Islet precursor cell (in vitro differentiated cells): ENCODE results near the gene NUDT16.

Experiments
- DNase-seq: peaks from one replicate; pipeline ENCODE4 v3.0.0-alpha.2; 2018

The NUDT16 gene

DNA sequence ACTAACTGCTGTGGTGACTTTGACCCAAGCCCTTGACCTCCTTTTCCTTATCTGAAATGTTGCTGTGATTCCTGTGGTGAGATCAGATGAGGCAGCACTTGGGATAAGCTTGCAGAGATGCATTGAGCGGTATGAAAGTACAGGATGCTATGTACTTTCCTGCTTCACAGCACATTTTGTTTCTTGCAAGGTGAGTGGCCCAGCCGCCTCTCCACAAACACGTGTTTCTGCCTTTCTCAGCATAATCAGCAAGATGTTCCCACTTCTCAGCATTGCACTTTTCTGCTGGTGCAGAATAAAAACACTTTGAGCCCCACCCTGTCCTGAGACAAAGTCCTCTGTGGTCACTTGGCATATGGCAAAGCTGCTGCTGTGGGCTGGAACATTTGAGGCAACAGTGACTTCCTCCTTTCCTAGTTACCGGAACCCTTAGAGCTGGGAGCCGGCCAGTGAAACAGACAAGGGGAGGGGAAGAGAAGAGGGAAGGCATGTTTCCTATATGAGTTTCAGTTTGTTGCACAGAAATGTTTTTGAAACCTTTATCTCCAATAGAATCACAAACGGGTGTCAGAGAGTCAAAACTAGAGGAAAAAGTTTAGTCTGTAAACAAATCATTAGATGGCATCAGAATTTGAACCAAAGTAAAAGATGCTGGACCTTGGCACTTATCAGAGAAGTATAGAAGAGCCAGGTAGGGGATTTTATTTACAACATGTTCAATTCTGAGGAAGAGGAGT lies 5.0 kb downstream of the NUDT16 start:
- no peak for DNase-seq

DNA sequence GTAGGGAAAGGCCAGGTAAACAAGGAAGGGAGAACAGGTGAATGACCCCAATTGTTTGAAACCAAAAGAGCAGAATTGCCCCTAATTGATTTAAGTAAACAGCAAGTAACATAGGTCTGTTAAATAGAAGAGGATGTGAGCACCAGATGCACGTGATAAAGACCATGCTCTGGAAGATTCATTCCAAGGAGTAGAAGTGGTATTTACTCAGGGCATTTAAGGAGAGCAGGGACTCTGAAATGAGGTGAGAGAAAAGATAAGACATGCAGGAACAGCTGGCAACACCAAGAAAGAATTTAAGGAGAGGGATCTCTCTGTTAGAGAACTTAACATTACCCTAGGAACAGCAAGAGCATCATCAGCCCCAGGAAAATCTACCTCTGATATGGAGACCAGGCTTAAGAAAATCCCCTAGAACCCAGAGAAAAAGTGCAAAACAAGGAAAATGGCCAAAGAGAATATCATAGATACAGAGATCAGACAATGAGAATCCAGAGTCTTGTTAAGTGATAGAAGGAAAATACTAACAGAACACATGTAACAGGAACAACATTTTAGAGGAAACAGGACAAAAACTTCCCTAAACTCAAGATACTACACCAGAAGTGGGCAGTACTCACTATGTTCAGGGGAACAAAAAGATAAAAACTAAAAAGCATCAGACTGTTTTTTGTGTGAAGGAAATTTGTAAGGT lies 6.4 kb downstream of the NUDT16 start:
- DNase-seq, result no peak

DNA sequence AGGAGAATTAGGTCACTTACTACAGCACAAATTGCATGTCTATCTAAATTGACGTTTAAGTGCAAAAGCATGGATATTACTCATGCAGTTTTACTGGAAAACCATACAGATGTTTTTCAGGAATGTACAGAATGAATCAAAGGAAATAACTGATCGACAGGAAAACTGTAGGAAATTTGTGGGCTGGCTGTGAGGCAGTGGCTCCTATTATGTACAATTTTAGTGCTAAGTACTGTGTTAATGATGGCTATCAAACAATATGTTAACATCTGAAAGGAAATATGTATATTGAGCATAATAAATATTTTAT lies 6.9 kb downstream of the NUDT16 start:
- no peak for DNase-seq

DNA sequence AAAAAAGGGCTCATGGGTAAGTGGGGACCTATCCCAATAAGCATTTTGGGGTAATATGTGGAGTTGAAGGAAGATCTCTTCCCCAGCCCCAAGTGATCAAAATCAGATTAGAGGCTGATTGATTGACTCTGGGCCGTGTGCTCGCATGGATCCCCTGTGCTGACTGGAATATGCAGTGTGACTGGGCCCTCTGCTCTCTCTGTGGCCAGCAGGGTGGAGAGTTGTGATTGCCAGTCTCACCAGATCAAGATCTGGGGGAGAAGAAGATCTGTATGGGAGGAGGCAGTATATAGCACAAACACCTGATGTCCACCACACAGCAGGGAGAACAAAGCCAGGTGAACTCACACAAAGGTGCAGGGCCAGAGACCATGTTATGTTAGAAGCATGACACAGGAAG lies 8.8 kb downstream of the NUDT16 start:
- DNase-seq, result no peak

DNA sequence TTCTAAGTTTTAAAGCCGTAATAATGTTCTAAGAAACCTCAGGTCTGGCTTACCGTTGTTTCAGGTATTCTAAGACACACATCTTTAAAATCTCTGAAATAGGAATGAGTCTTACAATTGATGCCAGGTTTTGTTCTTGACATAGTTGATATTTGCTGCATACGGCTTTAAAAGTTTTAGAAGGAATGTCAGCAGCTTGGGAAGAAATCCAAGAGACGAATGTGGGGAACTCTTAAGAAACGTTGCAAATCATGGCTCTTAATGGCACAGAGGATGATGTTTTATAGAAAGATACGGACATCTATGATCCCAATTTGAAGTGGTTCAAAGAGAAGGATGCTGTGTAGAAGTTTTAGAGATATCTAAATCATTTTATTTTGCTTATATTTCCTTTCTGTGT lies 11.5 kb downstream of the NUDT16 start:
- DNase-seq, result no peak

DNA sequence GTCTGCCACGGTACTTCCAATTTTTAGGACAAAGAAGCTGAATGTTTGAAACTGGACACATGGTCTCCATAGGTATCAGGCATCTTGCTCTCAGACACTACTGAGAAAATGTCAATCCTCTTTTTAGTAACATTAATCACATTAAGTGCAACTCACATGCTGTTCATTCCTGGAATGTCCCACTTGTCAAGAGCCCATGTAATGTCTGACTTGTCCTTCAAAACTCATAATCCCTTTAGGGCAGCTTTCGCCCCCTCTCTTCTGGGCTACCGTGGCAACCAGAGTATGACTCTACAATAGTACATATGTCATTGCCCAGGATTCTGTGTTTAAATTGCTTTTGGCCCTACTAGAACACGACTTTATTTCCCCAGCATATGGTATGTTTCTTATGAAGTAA lies 12.3 kb downstream of the NUDT16 start:
- no peak for DNase-seq

DNA sequence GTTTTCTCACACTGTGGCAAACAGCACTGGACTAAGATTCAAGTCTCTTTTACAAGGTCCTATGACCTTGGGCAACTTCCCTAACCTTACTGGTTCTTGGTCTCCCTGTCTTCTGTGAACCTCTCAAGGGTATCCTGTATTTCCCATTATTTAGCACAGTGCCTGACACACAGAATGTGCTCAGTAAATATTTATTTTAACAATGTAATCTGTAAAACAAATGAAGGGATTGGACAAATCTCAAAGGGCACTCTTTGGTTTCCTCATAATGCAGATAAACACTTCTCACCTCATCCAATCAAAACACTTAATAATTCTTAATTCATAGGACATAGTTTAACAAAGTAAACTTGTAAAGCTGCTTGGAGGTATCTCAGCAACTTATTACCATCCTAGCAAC lies 12.8 kb downstream of the NUDT16 start:
- DNase-seq, result no peak

DNA sequence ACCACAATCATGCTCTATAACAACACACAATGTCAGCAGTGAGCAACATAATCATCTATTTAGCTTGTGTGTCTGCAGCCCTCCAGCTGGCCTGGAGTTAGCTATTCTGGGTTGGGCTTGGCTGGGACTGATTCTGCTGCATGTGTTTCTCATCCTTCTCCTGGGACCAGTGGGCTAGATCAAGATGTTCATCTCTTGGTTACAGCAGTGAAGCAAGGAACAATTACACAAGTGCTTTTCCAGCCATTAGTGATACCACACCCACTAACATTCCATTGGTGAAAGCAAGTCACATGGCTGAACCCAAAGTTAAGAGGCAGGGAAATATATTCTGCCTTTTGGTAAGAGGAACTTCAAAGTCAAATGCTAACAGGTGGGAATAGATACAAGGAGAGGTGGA lies 14.6 kb downstream of the NUDT16 start:
- DNase-seq, result no peak

DNA sequence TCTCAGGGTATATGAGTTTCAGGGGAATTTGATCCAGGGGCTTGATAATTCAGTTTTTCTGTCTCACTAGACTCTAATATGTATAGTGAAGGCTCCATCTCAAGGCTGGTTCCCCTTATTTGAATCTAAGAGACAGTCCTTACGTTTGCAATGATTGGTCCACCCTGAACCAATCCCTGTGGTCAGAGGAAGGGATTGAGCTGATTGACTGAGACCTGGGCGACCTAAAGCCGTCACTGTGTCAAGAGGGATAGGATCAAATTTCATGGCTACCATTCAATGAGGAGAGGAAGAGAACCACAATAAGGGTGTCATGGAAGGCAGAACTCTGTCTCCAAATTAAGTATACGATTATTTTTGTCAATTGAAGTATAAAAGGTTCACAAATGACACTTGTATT lies 16.3 kb downstream of the NUDT16 start:
- DNase-seq, result no peak

DNA sequence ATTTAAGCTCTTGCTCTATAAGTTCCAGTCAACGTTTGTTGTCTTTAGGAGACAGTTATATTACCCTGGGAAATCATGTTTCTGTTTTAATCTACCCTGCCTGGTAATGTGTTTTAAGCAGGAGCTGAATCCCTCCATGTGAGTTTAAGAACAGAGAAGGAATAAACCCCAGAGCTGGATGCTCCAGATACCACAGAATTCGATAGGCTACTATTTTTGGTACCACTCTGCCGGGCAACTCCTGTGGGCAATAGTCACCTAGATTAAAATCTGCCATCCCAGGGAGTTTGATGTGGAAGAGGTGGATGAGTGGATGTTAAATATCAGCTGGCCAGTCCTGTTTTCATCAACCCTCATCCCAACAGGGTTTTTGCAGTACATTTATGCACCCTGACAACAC lies 20.4 kb downstream of the NUDT16 start:
- no peak for DNase-seq

DNA sequence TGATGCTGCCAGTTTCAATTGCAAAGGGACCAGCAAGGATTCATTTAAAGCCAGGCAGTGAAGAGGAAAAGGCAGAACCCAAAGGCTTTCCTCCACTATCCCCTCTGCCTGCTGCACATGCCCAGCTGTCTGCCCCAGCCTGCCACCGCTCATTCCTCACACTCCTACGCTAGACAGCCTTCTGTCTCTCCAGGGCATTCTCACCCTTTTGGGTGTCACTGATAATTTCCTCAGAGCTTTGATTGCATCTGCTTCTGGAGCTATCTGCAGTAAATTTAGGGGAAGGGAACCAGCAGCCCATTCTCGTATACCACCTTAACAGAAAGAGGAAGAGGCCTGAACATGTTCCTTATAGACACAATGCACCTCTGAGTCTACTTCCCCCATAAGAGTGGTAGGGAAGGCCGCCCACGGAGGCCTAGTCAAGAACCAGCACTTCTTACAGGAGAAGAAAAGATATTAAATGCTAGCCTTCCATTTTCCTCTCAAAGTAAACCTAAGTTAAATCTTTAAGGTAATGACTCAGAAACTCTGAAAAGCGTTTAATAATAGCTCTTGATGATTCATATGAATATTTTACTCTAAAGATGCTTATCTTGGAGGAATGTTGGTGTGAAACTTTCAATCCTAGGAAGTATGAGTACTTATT lies 20.9 kb downstream of the NUDT16 start:
- no peak for DNase-seq

DNA sequence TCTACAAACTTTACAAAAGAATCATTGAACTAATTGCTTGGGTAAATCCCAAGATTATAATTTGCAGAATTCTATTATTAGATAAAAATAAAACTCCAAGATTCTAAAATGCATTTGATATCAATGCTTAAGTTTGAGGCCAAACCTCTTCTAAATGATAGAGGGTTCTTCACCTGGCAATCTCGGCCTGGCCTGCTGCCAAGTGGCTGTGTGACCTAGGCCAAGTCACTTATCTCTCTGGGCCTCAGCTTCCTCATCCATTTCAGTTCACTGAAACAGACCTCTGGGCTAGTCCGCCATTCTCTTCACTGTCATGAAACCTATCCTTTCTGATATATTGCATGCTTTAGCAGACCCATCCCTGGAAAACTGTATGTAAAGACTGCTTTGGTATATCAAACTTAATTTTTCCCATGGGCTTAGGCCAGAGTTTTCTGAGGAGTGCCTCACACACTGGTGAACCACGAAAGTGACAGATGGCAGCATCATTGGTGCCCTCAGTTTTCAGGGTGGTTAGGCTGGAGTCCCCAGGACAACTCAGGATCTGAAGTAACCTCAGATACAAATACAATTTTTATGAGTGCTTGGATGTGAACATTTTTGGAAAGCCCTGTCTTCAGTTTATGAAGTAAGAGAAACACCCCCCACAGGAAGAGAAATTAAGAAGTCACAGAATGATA lies 21.8 kb downstream of the NUDT16 start:
- no peak for DNase-seq

DNA sequence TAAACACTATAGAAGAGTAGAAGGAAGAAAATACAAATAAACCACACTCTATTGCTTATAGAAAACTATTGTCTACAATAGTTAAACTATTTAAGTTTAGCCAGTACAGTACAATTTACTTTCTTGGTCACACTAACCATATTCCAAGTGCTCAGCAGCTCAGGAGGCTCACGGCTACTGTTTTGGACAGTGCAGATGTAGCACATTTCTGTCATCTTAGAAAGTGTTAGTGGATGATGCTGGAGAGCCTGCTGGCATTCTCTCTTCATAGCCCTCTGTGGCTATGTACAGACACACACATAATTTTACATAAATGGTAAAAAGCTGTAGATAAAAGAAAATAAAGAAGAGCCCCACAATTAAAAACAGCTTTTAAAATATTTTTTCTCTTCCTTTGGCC lies 23.8 kb downstream of the NUDT16 start:
- DNase-seq, result no peak

DNA sequence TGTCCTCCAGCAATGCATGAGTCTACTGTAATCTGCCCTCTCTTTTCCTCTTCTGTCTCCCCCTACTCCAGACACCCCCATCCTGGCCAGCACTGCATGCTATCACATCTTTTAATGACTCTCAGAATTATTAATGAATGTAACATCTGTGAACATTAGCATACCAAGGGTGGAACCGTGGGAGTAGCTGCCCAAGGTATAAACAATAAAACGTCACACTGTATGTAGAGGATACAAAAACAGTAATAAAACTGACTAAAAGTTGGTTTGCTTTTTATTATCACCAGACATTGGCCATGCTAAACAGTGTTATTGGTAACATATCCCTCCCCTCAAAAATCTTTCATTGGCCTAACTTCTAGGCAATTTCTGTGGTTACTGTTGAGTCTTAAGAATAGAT lies 24.7 kb downstream of the NUDT16 start:
- DNase-seq, result no peak

DNA sequence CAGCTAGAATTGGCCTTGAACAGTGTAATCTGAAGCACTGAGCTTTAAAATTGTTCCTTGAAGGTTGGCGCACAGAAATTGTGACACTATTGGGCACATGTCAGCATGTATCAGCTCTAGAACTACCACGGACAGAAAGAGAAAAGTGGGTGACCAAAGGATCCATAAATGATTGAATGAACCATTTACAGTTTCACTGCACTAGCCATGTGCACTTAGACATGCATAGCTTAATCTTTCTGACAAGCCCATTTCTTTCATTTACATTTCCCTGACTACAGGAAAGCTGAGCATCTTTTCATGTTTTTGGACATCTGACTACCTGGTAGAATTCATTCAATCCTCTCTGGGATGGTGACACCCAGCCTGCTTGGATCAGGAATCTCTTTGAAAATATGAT lies 36.2 kb downstream of the NUDT16 start:
- no peak for DNase-seq

DNA sequence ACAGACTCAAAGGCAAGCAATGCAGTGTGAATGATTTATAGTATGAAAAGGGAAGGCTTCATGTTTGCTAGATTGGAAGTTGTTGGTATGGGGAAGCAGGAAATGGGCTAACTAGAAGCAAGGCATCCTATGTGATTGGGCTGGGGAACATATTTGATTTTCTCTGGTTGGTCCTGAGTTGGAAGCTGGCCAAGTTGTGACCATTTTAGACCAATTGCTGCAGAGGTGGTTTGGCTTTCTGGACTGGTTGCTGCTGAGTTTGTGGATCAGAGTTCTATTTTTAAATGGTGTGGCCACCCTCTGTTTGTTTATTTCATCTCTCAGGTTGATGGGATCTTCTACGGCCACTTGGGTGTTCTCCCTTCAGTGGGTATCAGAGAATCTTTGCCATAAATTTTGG lies 39.7 kb downstream of the NUDT16 start:
- DNase-seq, result no peak

DNA sequence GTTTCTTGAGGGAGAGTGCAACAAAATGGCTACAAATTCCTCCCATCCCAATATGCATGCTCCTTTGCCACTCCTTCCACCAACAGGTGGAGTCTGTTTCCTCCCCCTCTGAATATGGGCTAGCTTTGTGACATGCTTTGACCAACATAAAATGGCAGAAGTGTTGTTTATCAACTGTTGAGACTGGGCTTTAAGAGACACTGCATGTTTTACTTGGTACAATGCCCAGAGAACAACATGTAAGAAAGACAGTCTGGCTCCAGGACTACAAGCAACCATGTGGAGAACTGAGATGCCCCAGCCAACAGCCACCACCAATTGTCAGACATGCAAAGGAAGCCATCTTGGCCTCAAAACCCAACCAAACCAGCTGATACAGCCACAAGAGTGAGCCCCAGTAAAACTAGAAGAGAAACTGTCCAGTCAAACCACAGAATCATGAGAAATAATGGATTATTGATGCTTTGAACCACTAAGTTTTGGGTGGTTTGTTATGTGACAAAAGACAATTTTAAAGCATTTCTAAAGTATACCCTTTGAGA lies 40.5 kb downstream of the NUDT16 start:
- no peak for DNase-seq

DNA sequence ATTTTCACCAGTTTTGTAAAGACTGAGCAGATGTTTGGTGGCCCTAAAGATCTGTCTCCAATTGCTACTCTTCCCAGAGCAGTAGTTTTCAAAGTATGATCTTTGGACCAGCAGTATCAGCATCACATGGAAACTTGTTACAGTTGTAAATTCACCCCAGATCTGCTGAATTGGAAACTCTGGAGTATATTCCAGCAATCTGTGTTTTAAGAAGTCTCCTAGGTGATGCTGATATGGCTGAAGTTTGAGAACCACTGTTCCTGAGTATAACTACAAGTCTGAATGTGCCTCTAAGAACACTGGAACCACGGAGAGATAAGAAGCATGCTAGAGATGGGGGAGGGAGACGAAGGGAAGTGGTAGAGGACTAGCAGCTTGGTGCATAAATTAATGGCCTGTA lies 45.7 kb downstream of the NUDT16 start:
- DNase-seq, result no peak

DNA sequence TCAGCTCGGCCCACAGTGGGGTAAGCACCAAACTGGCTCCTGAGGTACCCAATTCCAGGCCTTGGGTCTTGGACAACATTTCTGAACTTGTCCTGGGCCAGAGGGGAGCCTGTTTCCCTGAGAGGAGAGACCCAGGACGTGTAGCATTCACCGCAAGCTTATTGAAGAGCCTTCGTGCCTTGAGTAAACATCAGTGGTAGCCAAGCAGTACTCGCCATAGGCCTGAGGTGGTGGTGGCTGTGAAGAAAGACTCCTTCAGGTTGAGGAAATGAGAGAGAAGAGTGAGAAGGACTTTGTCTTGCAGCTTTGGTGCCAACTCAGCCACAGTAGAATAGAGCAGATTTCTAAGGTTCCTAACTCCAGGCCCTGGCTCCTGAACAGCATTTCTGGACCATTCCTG lies 50.2 kb downstream of the NUDT16 start:
- DNase-seq, result no peak

DNA sequence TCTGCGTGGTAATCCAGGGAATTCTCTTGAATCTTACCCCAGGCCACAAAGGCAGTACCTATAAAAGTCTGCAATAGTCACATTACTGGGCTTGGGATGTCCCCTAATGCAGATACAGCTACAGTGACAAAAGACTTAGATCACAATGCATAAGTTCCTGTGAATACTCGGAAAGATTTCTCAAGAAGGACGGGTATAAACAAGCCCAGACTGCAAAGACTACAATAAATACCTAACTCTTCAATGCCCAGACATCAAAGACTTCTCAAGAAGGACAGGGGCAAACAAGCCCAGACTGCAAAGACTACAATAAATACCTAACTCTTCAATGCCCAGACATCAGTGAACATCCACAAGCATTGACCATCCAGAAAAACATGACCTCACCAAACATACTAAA lies 50.9 kb downstream of the NUDT16 start:
- DNase-seq, result no peak

DNA sequence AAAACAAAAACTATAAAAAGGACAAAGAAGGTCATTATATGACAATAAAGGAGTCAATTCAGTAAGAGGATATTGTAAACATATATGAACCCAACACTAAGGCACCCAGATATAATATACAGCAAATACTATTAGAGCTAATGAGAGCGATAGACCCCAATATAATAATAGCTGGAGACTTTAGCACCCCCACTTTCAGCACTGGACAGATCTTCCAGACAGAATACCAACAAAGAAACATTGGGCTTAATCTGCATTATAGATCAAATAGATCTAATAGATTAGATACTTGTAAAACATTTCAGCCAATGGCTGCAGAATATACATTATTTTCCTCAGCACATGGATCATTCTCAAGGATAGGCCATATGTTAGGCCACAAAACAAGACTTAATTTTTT lies 53.4 kb downstream of the NUDT16 start:
- DNase-seq, result no peak
